HG03066 (cell line): ENCODE measurements around the gene MACROD2.

Experiments
- ATAC-seq: cut with Tn5 transposase; IDR thresholded peaks from one replicate; pipeline ENCODE4 v1.9.1; 2021; ENCODE audit warnings: low read depth; ENCODE audit not compliant: unreplicated experiment

The MACROD2 gene

GRCh38 chr20:14385176-14385740 is 389.9 kb downstream of the MACROD2 start:
- ATAC-seq = no peak

GRCh38 chr20:14386726-14387125 is 391.4 kb downstream of the MACROD2 start:
- no peak for ATAC-seq

GRCh38 chr20:14401479-14402138 is 406.3 kb downstream of the MACROD2 start:
- no peak for ATAC-seq

GRCh38 chr20:14404515-14404914 is 409.2 kb downstream of the MACROD2 start:
- ATAC-seq = no peak

- no peak for ATAC-seq
These were observed 411.2 kb downstream of the MACROD2 start for GRCh38 chr20:14406495-14406894.

- no peak for ATAC-seq
These were observed 412.0 kb downstream of the MACROD2 start for GRCh38 chr20:14407336-14407735.

GRCh38 chr20:14410869-14411555 is 415.7 kb downstream of the MACROD2 start:
- no peak for ATAC-seq

GRCh38 chr20:14412065-14412681 is 416.9 kb downstream of the MACROD2 start:
- ATAC-seq = no peak

GRCh38 chr20:14413835-14414234 is 418.5 kb downstream of the MACROD2 start:
- no peak for ATAC-seq

GRCh38 chr20:14414560-14414959 is 419.2 kb downstream of the MACROD2 start:
- no peak for ATAC-seq

GRCh38 chr20:14415467-14415866 is 420.2 kb downstream of the MACROD2 start:
- ATAC-seq = no peak

- ATAC-seq = no peak
These were observed 423.1 kb downstream of the MACROD2 start for GRCh38 chr20:14418376-14418775.

- ATAC-seq = no peak
These were observed 427.6 kb downstream of the MACROD2 start for GRCh38 chr20:14422892-14423291.

- no peak for ATAC-seq
These were observed 436.3 kb downstream of the MACROD2 start for GRCh38 chr20:14431568-14431967.

- ATAC-seq = no peak
These were observed 436.8 kb downstream of the MACROD2 start for GRCh38 chr20:14432085-14432484.

- no peak for ATAC-seq
These were observed 437.3 kb downstream of the MACROD2 start for GRCh38 chr20:14432597-14432996.

GRCh38 chr20:14434384-14435136 is 439.2 kb downstream of the MACROD2 start:
- ATAC-seq = no peak

- ATAC-seq = no peak
These were observed 445.9 kb downstream of the MACROD2 start for GRCh38 chr20:14441201-14441600.

GRCh38 chr20:14444106-14444505 is 448.8 kb downstream of the MACROD2 start:
- no peak for ATAC-seq

GRCh38 chr20:14445310-14445709 is 450.0 kb downstream of the MACROD2 start:
- ATAC-seq = no peak

GRCh38 chr20:14445902-14446301 is 450.6 kb downstream of the MACROD2 start:
- no peak for ATAC-seq
